ENCODE data around the gene CACNG8. TPM values are rescaled to one million over a fixed set of nuclear protein-coding genes. Genes with fewer than 3 reads are reported as not detected.

The CACNG8 gene
- total RNA-seq, 2 donors from 2014 or later = not detected

GRCh38 chr19:54024660-54025059 is 61.9 kb downstream of the CACNG8 start:
- H3K36me3 ChIP-seq (replicated peaks in 1 of 2; ENCODE audit: insufficient read depth in 1 of 2, low read depth in 2 of 2) = no peaks in the 10 kb centered on the region
- intact Hi-C loops (cut with DNase I) = loop anchor here (10.0 kb wide), 2 partner anchors 170 to 230 kb away; no protein-coding TSS in a partner anchor
- H3K27me3 ChIP-seq = no peaks in the 10 kb centered on the region
- H3K9me3 ChIP-seq = no peaks in the 10 kb centered on the region
- peaks cover 11% of the 10 kb centered on the region for H3K4me1 ChIP-seq
- no peak for DNase-seq
- 62 to 75% methylated on average over 2 to 9 of the region's 9 CpGs for WGBS, 2 donors
- TF ChIP-seq POLR2A (IDR thresholded peaks at IDR 0.05) (no peak), CTCF (IDR thresholded peaks at IDR 0.05) (no peak)
- no peak for ATAC-seq
- H3K27ac ChIP-seq = no peak overlapping the region
- no peak overlapping the region for H3K4me3 ChIP-seq

- ATAC-seq = no peak
- WGBS, 2 donors = 29 to 45% methylated on average over 2 to 7 of the region's 7 CpGs
Observed at GRCh38 chr19:54026656-54027055, 63.9 kb downstream of the CACNG8 start.

GRCh38 chr19:54029301-54029700 is 66.6 kb downstream of the CACNG8 start:
- ATAC-seq = no peak
- H3K27me3 ChIP-seq = no peaks in the 10 kb centered on the region

More at GRCh38 chr19:54026656-54027055, 63.9 kb downstream of the CACNG8 start:
- Histone ChIP-seq H3K4me3 (no peak overlapping the region), H3K36me3 (replicated peaks in 1 of 2; ENCODE audit: insufficient read depth in 1 of 2, low read depth in 2 of 2) (no peaks in the 10 kb centered on the region), H3K9me3 (no peaks in the 10 kb centered on the region), H3K27ac (no peak overlapping the region), H3K27me3 (no peaks in the 10 kb centered on the region), H3K4me1 (peaks cover 5% of the 10 kb centered on the region)
- no peak for TF ChIP-seq CTCF (IDR thresholded peaks at IDR 0.05)
- DNase-seq = no peak
- intact Hi-C loops (cut with DNase I) = loop anchor here (10.0 kb wide), 2 partner anchors 172 to 232 kb away; no protein-coding TSS in a partner anchor

GRCh38 chr19:54029930-54030490 is 67.3 kb downstream of the CACNG8 start:
- Histone ChIP-seq H3K27me3 (no peaks in the 10 kb centered on the region), H3K27ac (no peak overlapping the region), H3K36me3 (replicated peaks in 1 of 2; ENCODE audit: insufficient read depth in 1 of 2, low read depth in 2 of 2) (no peaks in the 10 kb centered on the region), H3K4me1 (no peaks in the 10 kb centered on the region), H3K9me3 (no peaks in the 10 kb centered on the region), H3K4me3 (no peak overlapping the region)
- TF ChIP-seq CTCF (IDR thresholded peaks at IDR 0.05) = peak; percentile 15 to 49 (median 46)
- TF ChIP-seq POLR2A (IDR thresholded peaks at IDR 0.05) = no peak
- DNase-seq = peak; percentile 45 to 62 (median 55)
- WGBS, 2 donors = 22 to 24% methylated on average over 9 of the region's 9 CpGs
- intact Hi-C loops (cut with DNase I) = loop anchor here (10.0 kb wide), 2 partner anchors 175 to 235 kb away; no protein-coding TSS in a partner anchor
- ATAC-seq = no peak

More at GRCh38 chr19:54029301-54029700, 66.6 kb downstream of the CACNG8 start:
- intact Hi-C loops (cut with DNase I) = loop anchor here (10.0 kb wide), 2 partner anchors 174 to 234 kb away; no protein-coding TSS in a partner anchor
- TF ChIP-seq CTCF (IDR thresholded peaks at IDR 0.05) = no peak
- TF ChIP-seq POLR2A (IDR thresholded peaks at IDR 0.05) = no peak
- Histone ChIP-seq H3K27ac (no peak overlapping the region), H3K4me1 (no peaks in the 10 kb centered on the region), H3K9me3 (no peaks in the 10 kb centered on the region), H3K36me3 (replicated peaks in 1 of 2; ENCODE audit: insufficient read depth in 1 of 2, low read depth in 2 of 2) (no peaks in the 10 kb centered on the region), H3K4me3 (no peak overlapping the region)
- WGBS, 2 donors = 62 to 69% methylated on average over 3 of the region's 3 CpGs
- DNase-seq = no peak

All from body of pancreas (tissue), 4 donors.